DMS114 treated with DMSO at 0.1 percent for 48 hours (cell line): ENCODE data around the gene NAV2.

ENCODE experiments used
- DNase-seq: peaks from one replicate; lab custom pipeline; 2025; ENCODE audit not compliant: unreplicated experiment; lab: John Stamatoyannopoulos, UW

NAV2 gene

DNA sequence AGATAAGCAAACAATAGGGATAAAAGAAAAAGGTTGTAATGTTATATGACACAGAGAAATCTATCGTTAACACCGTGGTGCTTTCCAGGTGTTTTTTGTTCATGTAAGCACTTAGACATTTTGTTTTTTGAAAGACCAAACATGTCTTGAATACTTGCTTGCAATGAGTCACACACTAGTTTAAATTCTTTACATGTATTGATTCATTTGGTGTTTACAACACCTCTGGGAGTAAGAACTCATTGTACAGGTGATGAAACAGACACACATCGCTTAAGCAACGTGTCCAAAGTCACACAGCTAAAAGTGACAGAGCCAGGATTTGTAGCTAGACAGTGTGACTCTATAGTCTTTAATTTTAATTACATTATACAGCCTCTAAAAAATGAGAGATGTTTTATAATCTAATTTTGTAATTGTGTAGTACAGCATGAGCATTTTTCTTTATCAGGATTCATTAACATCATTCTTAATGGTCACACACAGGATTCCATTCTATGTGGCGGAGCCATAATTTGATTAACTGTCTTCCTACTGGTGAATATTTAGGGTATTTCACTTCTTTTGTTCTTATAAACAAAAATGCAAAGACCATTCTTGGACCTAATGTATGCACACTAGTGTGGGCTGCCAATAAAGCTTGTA lies 298.8 kb downstream of the NAV2 start:
- no peak for DNase-seq

DNA sequence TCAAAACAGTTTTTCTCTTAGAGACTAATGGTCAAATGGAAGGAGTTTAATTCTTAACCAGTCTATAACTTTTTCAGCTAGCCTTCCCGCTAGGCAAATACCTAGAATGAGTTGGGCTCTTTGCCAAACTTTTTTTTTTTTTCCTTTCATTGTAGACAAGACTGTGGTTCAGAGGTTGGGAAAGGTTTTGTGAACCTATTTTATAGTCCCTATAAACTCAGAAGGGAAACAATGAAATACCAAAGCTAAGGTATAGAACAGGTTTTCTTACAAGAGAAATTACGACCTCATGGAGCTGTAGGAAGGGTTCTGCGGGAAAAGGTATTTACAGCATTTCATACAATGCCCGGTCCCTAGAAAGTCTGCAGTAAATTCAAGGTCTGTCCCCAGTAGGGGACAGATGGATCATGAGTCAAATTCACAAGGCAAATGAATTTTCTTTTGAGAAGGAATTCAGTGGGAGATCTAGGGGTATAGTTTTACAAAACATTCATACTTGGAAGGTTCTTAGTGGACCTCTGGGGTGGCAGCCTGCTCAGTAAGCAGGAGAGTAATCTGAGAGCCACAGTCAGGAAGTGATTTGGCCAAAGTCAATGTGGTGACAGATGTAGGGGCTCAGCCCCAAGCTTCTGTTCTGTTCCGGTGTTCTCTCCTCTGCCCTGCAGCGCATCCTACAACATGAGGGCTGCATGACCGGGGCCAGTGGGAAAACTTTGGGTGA lies 300.9 kb downstream of the NAV2 start:
- DNase-seq = no peak

GRCh38 chr11:20014067-20014402 lies 301.4 kb downstream of the NAV2 start:
- DNase-seq = no peak

DNA sequence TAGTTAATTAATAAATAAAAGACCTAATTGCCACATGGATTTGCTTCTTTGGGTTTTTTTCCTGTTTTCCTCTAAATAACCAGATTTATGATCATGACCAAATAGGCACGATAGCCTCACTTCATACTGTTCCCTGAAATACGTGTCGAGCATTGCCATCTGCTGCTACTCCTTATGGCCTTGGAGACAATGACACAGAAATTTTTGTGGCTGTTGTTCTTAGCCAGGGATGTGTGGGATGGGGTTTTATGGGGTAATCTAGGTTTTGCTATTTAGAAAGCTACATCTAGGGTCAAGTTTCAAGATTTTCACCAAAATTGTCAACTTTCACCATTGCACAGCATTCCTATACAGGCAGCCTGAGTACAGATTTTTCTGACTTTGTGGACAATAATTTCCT lies 302.5 kb downstream of the NAV2 start:
- no peak for DNase-seq

- no peak for DNase-seq
Observed at GRCh38 chr11:20015529-20016427, 303.1 kb downstream of the NAV2 start.

GRCh38 chr11:20016526-20016925 lies 303.9 kb downstream of the NAV2 start:
- DNase-seq = no peak

DNA sequence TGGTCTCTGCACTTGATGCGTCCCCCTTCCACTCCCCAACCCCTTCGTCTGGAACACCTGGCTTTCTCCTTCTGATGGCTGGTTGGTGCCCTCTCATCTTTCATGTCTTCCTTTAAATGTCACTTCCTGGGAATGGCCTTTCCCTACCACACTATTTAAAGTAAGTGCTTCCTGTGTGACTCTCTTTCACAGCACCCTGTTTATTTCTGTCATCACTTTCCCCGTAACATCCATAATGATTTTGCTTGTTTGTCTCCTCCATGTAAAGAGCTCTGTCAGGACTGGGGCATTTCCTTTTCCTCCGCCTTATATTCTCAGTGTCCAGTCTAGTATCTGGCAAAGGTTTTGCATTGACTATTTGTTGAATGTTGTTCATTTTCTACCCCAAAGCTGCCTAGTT lies 304.7 kb downstream of the NAV2 start:
- no peak for DNase-seq

DNA sequence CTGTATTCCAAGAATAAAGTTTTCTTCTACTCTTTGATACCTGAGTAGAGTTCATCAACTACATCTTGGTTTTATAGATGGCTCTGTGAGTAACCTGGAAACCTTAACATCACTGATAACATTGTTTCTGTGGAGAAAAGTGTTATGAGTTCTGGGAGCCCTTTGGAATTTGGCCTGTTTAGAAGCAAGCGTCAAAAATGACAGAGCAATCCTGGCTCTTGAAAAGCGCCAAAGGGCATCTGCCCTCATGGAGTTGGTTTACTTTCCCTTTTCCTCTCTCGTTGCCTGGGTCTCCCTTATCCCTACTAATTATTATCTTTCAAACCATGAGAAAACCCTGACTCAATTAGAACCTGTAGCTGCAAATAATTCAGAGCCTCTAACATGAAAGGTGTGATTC lies 307.6 kb downstream of the NAV2 start:
- DNase-seq = no peak

- DNase-seq = no peak
Observed at GRCh38 chr11:20020716-20021115, 308.1 kb downstream of the NAV2 start.

- no peak for DNase-seq
Observed at GRCh38 chr11:20021212-20021611, 308.6 kb downstream of the NAV2 start.

DNA sequence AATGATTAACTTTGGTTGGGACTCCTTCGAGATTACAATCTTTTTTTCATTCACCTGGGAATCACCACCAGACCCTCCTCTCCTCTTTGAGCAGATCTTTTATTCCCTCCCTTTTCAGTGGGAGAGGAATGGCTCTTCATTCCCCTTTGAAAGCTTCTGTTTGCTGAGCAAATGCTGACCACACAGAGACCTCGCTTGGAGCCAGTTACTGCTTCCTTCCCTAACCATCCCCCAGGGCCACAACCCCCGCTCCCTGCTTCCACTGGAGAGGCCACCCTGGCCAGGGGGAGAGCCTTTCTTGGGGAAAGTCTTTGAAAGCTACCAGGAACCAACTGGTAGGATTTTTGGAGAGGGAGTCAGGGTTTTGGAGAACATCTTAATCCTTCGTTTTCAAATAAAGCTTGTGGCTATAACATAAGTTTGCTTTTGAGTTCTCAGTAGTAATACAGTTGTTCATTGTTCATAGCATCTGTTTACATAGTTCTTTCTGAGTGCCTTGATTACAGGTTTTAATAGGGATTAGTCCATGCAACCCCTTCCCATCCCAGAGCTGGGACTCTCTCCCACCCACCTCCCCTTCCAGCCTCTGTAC lies 309.2 kb downstream of the NAV2 start:
- no peak for DNase-seq

DNA sequence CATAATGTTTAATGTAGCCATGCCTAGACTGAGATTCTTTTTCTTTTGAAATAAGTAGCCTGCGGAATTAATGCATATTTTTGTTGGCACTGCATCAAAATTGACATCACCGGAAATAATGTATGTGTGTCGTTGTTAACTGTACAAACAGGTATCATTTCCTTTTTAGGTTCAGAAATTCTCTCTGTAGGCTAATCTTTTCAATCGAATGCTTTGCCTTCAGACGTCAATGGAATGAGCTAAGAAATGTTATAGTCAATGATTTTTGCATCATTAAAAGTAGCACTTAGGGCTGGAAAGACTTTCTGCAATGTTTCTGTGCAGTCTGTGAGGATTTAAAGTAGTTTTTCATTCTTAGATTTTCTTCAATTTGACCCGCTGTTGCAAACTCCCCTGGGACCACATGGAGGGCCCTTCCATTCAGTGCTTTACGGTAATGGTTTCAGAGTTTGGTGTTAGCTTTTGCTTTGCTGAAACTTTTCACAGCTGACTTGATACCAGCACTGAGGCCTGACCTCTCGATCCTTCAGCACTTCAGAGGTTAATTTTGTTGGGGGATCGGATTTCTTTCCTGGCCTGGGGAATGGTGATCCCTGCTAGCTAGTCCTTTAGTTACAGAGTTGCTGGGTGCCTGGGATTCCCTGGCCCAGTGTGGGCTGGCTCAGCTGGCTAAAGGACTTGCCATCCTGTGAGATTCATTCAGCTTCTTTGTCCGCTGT lies 309.9 kb downstream of the NAV2 start:
- DNase-seq = no peak

DNA sequence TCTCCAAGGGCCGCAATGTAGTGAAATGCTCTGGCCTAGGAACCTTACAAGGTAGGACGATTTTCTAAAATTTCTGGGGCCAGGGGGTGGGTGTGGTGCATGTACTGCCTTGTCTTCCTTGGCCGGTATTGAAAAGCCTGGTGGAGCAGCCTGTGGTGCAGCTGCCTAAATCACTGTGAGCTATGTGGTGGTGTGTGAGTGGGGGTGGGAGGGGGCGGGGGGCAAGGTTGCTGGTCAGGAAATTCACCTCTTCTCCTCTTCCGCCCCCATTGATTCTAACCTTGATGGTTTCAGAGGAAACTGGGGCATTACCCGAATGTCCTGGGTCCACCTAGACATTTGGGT lies 310.4 kb downstream of the NAV2 start:
- DNase-seq = no peak

- DNase-seq = no peak
Observed at GRCh38 chr11:20024172-20024935, 311.7 kb downstream of the NAV2 start.

GRCh38 chr11:20025332-20025840 lies 312.7 kb downstream of the NAV2 start:
- no peak for DNase-seq

DNA sequence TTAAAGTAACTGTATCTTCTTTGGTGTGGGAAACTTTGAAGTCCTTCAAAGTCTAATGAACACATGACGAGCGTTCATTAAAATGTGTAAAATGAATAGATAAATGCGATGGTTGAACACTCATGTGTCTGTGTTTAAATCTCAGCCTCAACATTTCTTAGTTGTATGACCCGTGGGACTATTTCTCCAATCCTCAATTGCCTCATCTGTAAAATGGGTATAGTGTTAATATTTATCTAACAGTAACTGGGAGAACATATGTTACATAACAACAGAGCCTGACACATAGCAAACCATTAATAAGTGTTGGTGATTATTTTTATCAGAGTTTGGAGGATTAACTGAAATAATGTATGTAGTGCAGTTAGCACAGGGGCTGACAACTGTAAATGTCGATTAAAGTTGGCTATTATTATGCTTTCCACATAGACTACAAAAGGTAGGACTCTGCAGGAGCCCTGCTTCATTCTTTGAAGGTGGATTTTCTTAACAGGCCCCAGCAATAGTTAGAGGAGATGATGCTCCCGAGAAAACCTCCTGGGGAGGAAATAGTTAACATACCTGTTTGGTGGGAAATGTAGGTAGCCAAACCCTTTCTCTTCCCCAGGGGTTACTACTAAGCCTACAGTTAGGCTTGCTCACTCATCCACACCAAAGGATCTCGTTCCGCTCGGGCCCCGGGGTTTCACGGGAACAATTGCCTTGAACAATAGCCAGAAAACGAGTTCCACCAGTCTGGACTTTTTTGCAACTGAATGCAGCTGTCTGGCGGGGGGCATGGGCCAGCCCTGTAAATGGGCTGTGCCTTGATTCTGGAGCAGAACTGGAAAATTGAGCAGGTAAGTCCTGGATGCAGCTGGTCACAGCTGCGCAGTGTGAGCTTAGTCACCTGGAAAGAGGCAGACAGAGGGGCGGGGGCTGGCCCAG lies 314.3 kb downstream of the NAV2 start:
- DNase-seq = no peak

DNA sequence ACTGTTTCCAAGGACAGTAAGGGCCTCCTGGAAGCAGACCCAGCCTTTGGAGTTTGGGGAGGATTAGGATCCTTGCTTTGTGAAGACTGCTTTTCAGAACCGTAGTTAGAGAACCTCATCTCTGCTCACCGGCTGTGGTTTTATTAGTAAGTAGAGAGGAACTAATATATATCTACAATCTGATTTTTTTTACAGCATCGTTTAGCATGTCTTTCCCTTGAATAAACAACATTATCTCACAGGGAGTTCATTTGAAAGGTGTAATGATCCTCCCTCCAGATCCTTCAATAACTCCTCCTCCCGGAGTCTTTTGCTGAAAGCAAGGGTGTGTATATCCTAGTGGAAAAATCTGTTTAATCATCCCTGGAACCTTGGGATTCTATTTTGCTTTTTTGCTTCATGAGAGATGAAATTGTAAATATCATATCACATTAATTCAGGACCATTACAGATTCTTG lies 314.9 kb downstream of the NAV2 start:
- DNase-seq = no peak

GRCh38 chr11:20029193-20029592 lies 316.6 kb downstream of the NAV2 start:
- DNase-seq = no peak

DNA sequence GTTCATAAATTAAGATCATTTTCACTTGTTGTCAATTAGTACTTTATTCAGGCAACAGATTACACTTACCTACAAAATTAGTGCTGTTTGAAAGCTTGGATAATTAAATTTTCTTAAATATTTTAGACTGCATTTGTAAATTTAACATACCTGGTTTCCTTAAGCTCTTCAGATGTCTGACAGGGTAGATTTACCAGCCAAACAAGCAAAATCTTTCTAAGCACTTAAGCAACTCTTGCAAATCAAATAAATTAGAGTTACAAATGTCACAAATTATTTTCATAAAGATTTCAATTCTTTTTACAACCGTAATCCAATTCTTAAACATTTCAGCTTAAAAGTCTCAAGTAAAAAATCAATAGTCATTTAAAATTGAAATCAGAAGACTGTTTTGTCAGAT lies 317.8 kb downstream of the NAV2 start:
- no peak for DNase-seq
